Large intestine (tissue), 12 donors: ENCODE measurements around the gene ACTR2. TPM values are rescaled to one million over a fixed set of nuclear protein-coding genes. Genes with fewer than 3 reads are reported as not detected.
"Not testable (repeated sequence)": the region's sequence is repeated elsewhere in the genome, so short reads cannot be mapped to it uniquely, and the experiment has no call there.

Experiments used
- DNase-seq, 2 donors: peaks; one replicate each; pipeline versions ENCODE4 v3.0.0 to v3.0.0-alpha.2; 2013
- H3K27ac ChIP-seq: one replicate; pipeline ENCODE4 v1.5.1; 2013; ENCODE audit warnings: low read length
- H3K27me3 ChIP-seq: 2 replicates; pipeline ENCODE4 v1.6.1; 2013; ENCODE audit warnings: low read length; ENCODE audit not compliant: control insufficient read depth, insufficient read depth
- H3K36me3 ChIP-seq: 2 replicates; pipeline ENCODE4 v1.6.1; 2013; ENCODE audit warnings: low read length; ENCODE audit not compliant: control insufficient read depth, insufficient read depth
- H3K4me1 ChIP-seq: one replicate; pipeline ENCODE4 v1.6.1; 2013; ENCODE audit warnings: low read length; ENCODE audit not compliant: control insufficient read depth, insufficient read depth
- H3K4me3 ChIP-seq: one replicate; pipeline ENCODE4 v1.5.1; 2013; ENCODE audit warnings: low read length
- H3K9me3 ChIP-seq: one replicate; pipeline ENCODE4 v1.6.1; 2013; ENCODE audit warnings: mild to moderate bottlenecking, low read depth, low read length, moderate library complexity; ENCODE audit not compliant: control insufficient read depth
- WGBS: methylation state at CpG from one replicate; pipeline ENCODE4 v1.1.5; 2013; ENCODE audit warnings: low lambda C conversion rate; ENCODE audit not compliant: insufficient coverage; 5-methylcytosine and 5-hydroxymethylcytosine counted together
- long read RNA-seq, 11 donors: transcript quantifications; one replicate each; lab custom pipeline, GENCODE V29; 2026
- polyA plus RNA-seq: library from polyadenylated mRNA; unstranded; fragments of 120-200 nt; gene quantifications from one replicate; pipeline ENCODE4 v1.2.1, GENCODE V29; 2013

ACTR2 gene
- polyA plus RNA-seq = 181 TPM
- long read RNA-seq, donor 1, transcript ACTR2-201 (9 exons, 3,861 nt) = major isoform, 26 of 38 reads
- long read RNA-seq, donor 1, partial matches to known transcripts = 12 of 38 reads
- long read RNA-seq, donor 1, other reads (novel, unspliced or antisense) = 0 of 38 reads
- long read RNA-seq, donor 2, transcript ACTR2-201 (9 exons, 3,861 nt) = major isoform, 58 of 108 reads
- long read RNA-seq, donor 2, partial matches to known transcripts = 50 of 108 reads
- long read RNA-seq, donor 2, other reads (novel, unspliced or antisense) = 0 of 108 reads
- long read RNA-seq, donor 3 = 0 reads
- long read RNA-seq, donor 4, transcript ACTR2-201 (9 exons, 3,861 nt) = major isoform, 6 of 6 reads
- long read RNA-seq, donor 4, partial matches to known transcripts = 0 of 6 reads
- long read RNA-seq, donor 4, other reads (novel, unspliced or antisense) = 0 of 6 reads
- long read RNA-seq, donor 5, transcript ACTR2-201 (9 exons, 3,861 nt) = major isoform, 35 of 47 reads
- long read RNA-seq, donor 5, partial matches to known transcripts = 12 of 47 reads
- long read RNA-seq, donor 5, other reads (novel, unspliced or antisense) = 0 of 47 reads
- long read RNA-seq, donor 6, transcript ACTR2-201 (9 exons, 3,861 nt) = major isoform, 52 of 52 reads
- long read RNA-seq, donor 6, partial matches to known transcripts = 0 of 52 reads
- long read RNA-seq, donor 6, other reads (novel, unspliced or antisense) = 0 of 52 reads
- long read RNA-seq, donor 7, transcript ACTR2-201 (9 exons, 3,861 nt) = major isoform, 28 of 34 reads
- long read RNA-seq, donor 7, partial matches to known transcripts = 6 of 34 reads
- long read RNA-seq, donor 7, other reads (novel, unspliced or antisense) = 0 of 34 reads
- long read RNA-seq, donor 8, transcript ACTR2-201 (9 exons, 3,861 nt) = major isoform, 48 of 106 reads
- long read RNA-seq, donor 8, partial matches to known transcripts = 58 of 106 reads
- long read RNA-seq, donor 8, other reads (novel, unspliced or antisense) = 0 of 106 reads
- long read RNA-seq, donor 9, transcript ACTR2-201 (9 exons, 3,861 nt) = major isoform, 30 of 35 reads
- long read RNA-seq, donor 9, partial matches to known transcripts = 5 of 35 reads
- long read RNA-seq, donor 9, other reads (novel, unspliced or antisense) = 0 of 35 reads
- long read RNA-seq, donor 10, transcript ACTR2-201 (9 exons, 3,861 nt) = major isoform, 45 of 60 reads
- long read RNA-seq, donor 10, partial matches to known transcripts = 15 of 60 reads
- long read RNA-seq, donor 10, other reads (novel, unspliced or antisense) = 0 of 60 reads
- long read RNA-seq, donor 11, transcript ACTR2-201 (9 exons, 3,861 nt) = major isoform, 32 of 32 reads
- long read RNA-seq, donor 11, partial matches to known transcripts = 0 of 32 reads
- long read RNA-seq, donor 11, other reads (novel, unspliced or antisense) = 0 of 32 reads

DNA sequence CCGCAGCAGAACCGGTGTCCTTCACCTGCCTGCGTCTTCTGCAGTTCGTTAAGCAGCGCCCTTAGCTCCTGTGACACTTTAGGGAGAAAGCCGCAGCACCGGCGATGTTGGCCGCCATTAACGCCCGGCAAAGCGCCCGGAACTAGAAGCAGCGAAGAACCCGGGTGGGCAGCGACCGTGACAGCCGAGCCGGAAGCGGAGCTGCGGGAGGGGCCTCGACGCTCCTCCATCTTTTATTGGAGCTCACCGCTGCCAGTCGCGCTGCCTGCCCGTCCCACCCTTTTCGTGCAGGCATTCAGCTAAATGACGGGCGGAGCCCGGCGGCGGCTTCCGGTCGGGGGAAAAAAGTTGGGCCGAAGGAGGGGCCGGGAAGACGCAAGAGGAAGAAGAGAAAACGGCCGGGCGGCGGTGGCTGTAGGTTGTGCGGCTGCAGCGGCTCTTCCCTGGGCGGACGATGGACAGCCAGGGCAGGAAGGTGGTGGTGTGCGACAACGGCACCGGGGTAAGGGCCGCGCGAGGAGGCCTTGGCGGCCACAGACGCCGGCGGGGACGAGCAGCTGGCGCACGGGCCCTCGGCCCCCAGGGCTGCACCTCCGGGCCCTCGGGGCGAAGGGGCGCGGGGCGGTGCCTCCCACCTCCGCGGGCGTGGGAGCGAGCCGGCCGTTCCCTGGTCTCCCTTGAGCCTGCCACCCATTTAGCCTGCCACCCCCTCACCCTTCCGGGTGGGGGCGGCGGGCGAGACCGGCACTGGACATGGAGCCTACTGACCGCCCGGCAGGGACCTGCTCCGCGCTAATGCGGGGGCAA lies at the start of gene ACTR2:
Gene ACTR2 (plus strand): TSS at position 376 of the 807 bp plus-strand sequence. CDS start 79 bp downstream, at position 455.
- peak within 1 kb of the TSS; percentile 90 for H3K27ac ChIP-seq
- peak; percentile 97 to 99 for DNase-seq
- peak within 1 kb of the TSS; percentile 87 for H3K4me3 ChIP-seq
- peaks cover 3% of the 10 kb centered on the region for H3K4me1 ChIP-seq
- H3K36me3 ChIP-seq = peaks cover 7% of the 10 kb centered on the region
- no peaks in the 10 kb centered on the region for H3K27me3 ChIP-seq
- WGBS = no CpG with 5 or more reads among the region's 82 CpGs
- no peaks in the 10 kb centered on the region for H3K9me3 ChIP-seq

GRCh38 chr2:65182570-65182969 lies 45.1 kb upstream of the ACTR2 start:
- Histone ChIP-seq H3K4me1 (peaks cover 43% of the 10 kb centered on the region), H3K36me3 (no peaks in the 10 kb centered on the region), H3K4me3 (no peak overlapping the region), H3K27ac (peak overlapping the region; percentile 67), H3K27me3 (no peaks in the 10 kb centered on the region), H3K9me3 (no peaks in the 10 kb centered on the region)
- DNase-seq = peak; percentile 53 to 69
- no CpG with 5 or more reads among the region's 5 CpGs for whole genome bisulfite sequencing

GRCh38 chr2:65183406-65183805 lies 44.2 kb upstream of the ACTR2 start:
- WGBS = no CpG with 5 or more reads among the region's 4 CpGs
- not testable (repeated sequence) for DNase-seq

GRCh38 chr2:65185012-65185411 lies 42.6 kb upstream of the ACTR2 start:
- Histone ChIP-seq H3K4me3 (no peak overlapping the region), H3K36me3 (no peaks in the 10 kb centered on the region), H3K9me3 (no peaks in the 10 kb centered on the region), H3K27ac (peak overlapping the region; percentile 81), H3K27me3 (no peaks in the 10 kb centered on the region), H3K4me1 (peaks cover 27% of the 10 kb centered on the region)
- DNase-seq = no peak
- no CpG with 5 or more reads among the region's 3 CpGs for WGBS

More at GRCh38 chr2:65183406-65183805, 44.2 kb upstream of the ACTR2 start:
- H3K4me1 ChIP-seq = peaks cover 38% of the 10 kb centered on the region
- H3K4me3 ChIP-seq, H3K27ac ChIP-seq, H3K27me3 ChIP-seq, H3K9me3 ChIP-seq, H3K36me3 ChIP-seq: not testable (repeated sequence)

- H3K27me3 ChIP-seq = no peaks in the 10 kb centered on the region
- H3K4me3 ChIP-seq = no peak overlapping the region
- no peaks in the 10 kb centered on the region for H3K9me3 ChIP-seq
- peaks cover 27% of the 10 kb centered on the region for H3K4me1 ChIP-seq
- DNase-seq = peak; percentile 45 to 85
- H3K36me3 ChIP-seq = no peaks in the 10 kb centered on the region
- peak overlapping the region; percentile 81 for H3K27ac ChIP-seq
- 40% methylated on average over 1 of the region's 23 CpGs for WGBS
These were observed 41.4 kb upstream of the ACTR2 start for GRCh38 chr2:65186093-65186868.

- no peak overlapping the region for H3K4me3 ChIP-seq
- no peaks in the 10 kb centered on the region for H3K36me3 ChIP-seq
- H3K4me1 ChIP-seq = peaks cover 27% of the 10 kb centered on the region
- peak overlapping the region; percentile 81 for H3K27ac ChIP-seq
- 49% methylated on average over 3 of the region's 19 CpGs for WGBS
- no peaks in the 10 kb centered on the region for H3K27me3 ChIP-seq
- H3K9me3 ChIP-seq = no peaks in the 10 kb centered on the region
- DNase-seq = peak; percentile 83 to 90
These were observed 40.5 kb upstream of the ACTR2 start for GRCh38 chr2:65186872-65187851.

DNA sequence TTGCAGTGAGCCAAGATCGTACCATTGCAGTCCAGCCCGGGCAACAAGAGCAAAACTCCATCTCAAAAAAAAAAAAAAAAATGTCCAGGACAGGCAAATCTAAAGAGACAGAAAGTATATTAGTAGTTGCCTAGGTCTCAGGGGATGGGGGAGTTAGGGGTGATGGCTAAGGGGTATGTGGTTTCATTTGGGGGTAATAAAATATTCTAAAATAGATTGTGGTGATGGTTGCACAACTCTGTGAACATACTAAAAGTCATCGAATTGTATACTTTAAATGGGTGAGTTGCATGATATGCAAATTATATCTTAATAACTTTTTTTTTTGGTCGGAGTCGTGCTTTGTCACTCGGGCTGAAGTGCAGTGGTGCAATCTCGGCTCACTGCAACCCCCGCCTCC lies 34.2 kb upstream of the ACTR2 start:
- H3K9me3 ChIP-seq = no peaks in the 10 kb centered on the region
- no peak for DNase-seq
- H3K4me3 ChIP-seq = no peak overlapping the region
- H3K27me3 ChIP-seq = no peaks in the 10 kb centered on the region
- WGBS = no CpG with 5 or more reads among the region's 8 CpGs
- no peaks in the 10 kb centered on the region for H3K4me1 ChIP-seq
- H3K36me3 ChIP-seq = no peaks in the 10 kb centered on the region
- H3K27ac ChIP-seq = no peak overlapping the region

DNA sequence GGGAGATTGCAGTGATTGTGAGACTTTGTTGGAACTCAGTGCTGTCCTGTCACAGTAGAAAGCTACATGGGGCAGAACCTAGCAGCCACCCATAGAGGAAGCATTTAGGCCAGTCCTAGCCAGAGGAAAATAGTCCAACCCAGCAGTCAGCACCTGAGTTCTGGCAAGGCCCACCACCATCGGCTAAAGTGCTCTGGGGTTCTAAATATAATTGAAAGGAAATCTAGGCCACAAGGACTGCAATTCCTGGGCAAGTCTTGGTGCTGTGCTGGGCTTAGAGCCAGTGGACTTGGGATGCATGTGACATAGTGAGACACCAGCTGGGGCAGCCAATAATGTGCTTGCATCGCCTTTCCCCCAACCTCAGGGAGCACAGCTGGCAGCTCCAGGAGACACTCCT lies 28.9 kb upstream of the ACTR2 start:
- H3K27me3 ChIP-seq = no peaks in the 10 kb centered on the region
- no CpG with 5 or more reads among the region's 2 CpGs for WGBS
- DNase-seq = no peak
- H3K4me1 ChIP-seq = no peaks in the 10 kb centered on the region
- H3K9me3 ChIP-seq = no peaks in the 10 kb centered on the region
- no peak overlapping the region for H3K4me3 ChIP-seq
- H3K36me3 ChIP-seq = no peaks in the 10 kb centered on the region
- H3K27ac ChIP-seq = no peak overlapping the region
